Right lobe of liver (tissue), 6 donors: ENCODE measurements around the gene KLF13. TPM values are rescaled to one million over a fixed set of nuclear protein-coding genes. Genes with fewer than 3 reads are reported as not detected.

Experiments used
- ATAC-seq, 4 donors: fragments of 200-7000 bp; cut with Tn5 transposase; one replicate each; pipeline ENCODE4 v1.9.1; 2020; ENCODE audit warnings: mild to moderate bottlenecking in 4 of 4, moderate library complexity in 4 of 4
- DNase-seq, 3 donors: peaks; one replicate each; pipeline ENCODE4 v3.0.0-alpha.2; 2020
- H3K27ac ChIP-seq, 3 donors: fragments of 200-600 bp; one replicate each; pipeline ENCODE4 v1.8.0; 2022
- H3K27me3 ChIP-seq, 2 donors: fragments of 200-600 bp; one replicate each; pipeline ENCODE4 v1.8.0; 2022
- H3K36me3 ChIP-seq, 4 donors: fragments of 200-600 bp; sonication (generic) in 1 of 4; one replicate each; pipeline versions ENCODE4 v1.5.1 to v1.8.0; 2017 to 2022; ENCODE audit warnings: control low read depth in 1 of 4
- H3K4me1 ChIP-seq, 4 donors: fragments of 200-600 bp; sonication (generic) in 1 of 4; one replicate each; pipeline versions ENCODE4 v1.5.1 to v1.8.0; 2017 to 2022; ENCODE audit warnings: control low read depth in 1 of 4
- H3K4me3 ChIP-seq, 3 donors: fragments of 200-600 bp; one replicate each; pipeline ENCODE4 v1.8.0; 2022
- H3K9me3 ChIP-seq, 4 donors: fragments of 200-600 bp; sonication (generic) in 1 of 4; one replicate each; pipeline versions ENCODE4 v1.5.1 to v1.8.0; 2017 to 2022; ENCODE audit warnings: control low read depth in 1 of 4
- CTCF ChIP-seq, 4 donors: fragments of 200-600 bp in 3 of 4; fragments of 450-650 bp in 1 of 4; IDR thresholded peaks; one replicate each; pipeline versions ENCODE4 v1.5.1 to v1.8.0; 2016 to 2022; ENCODE audit warnings: antibody characterized with exemption in 4 of 4, mild to moderate bottlenecking in 2 of 4
- POLR2A ChIP-seq: fragments of 450-650 bp; IDR thresholded peaks from one replicate; pipeline ENCODE4 v1.6.1; 2017; ENCODE audit warnings: antibody characterized with exemption, mild to moderate bottlenecking
- WGBS: methylation state at CpG from one replicate; pipeline ENCODE4 v1.1.6; 2018; ENCODE audit warnings: low coverage, low lambda C conversion rate; ENCODE audit not compliant: insufficient coverage; ENCODE audit errors: missing lambda C conversion rate; 5-methylcytosine and 5-hydroxymethylcytosine counted together
- intact Hi-C, 2 donors: fragments of 100-400 bp; cut with DNase I; formaldehyde crosslinking; loops; one replicate each; pipeline versions ENCODE4 v1.11.2 to v1.14.1; 2022
- total RNA-seq, 6 experiments: library from RNA; depleted of rRNA in 2 of 6; stranded (reverse); fragments of >200 nt in 2 of 6; fragmentation: NEBNext Ultra II Directional in 3 of 6; extraction: Animal tissue kit (Norgen Biotek cat#: 25700) in 3 of 6; gene quantifications; one replicate each; pipeline versions ENCODE4 v1.1.0 to v1.2.4, GENCODE V29; 2016 to 2023
- donor health status: DM: no; HTN: yes; CAD: no.
- donor health status: DM: no; HTN: no; CAD: no.
- donor health status: DM: no; HTN: no; CAD: no.
- donor health status: DM: no; HTN: yes; CAD: no.
- donor health status: DM: no; HTN: yes; CAD: no.

KLF13 gene
- total RNA-seq, 6 experiments from 2014 or later = 22.7 to 66.2 (median 28.5) TPM

- TF ChIP-seq CTCF (IDR thresholded peaks at IDR 0.05) (no peak), POLR2A (no peak)
- Histone ChIP-seq H3K27ac (no peak overlapping the region), H3K4me3 (no peak overlapping the region), H3K27me3 (no peaks in the 10 kb centered on the region), H3K9me3 (no peaks in the 10 kb centered on the region), H3K4me1 (peaks cover 0 to 3% (median 0%) of the 10 kb centered on the region in 4 donors), H3K36me3 (no peaks in the 10 kb centered on the region)
- intact Hi-C loops = no loop called here
- no peak for DNase-seq
- 40% methylated on average over 2 of the region's 8 CpGs for WGBS
- ATAC-seq = no peak
Measured at GRCh38 chr15:31401282-31401681, 74.6 kb downstream of the KLF13 start.

GRCh38 chr15:31402003-31402402 is 75.4 kb downstream of the KLF13 start:
- DNase-seq = no peak
- no peak for ATAC-seq
- H3K9me3 ChIP-seq = no peaks in the 10 kb centered on the region
- H3K4me3 ChIP-seq = no peak overlapping the region
- intact Hi-C loops = no loop called here
- no peaks in the 10 kb centered on the region for H3K4me1 ChIP-seq
- TF ChIP-seq POLR2A (no peak), CTCF (IDR thresholded peaks at IDR 0.05) (no peak)
- no peaks in the 10 kb centered on the region for H3K36me3 ChIP-seq
- WGBS = 82% methylated on average over 2 of the region's 8 CpGs
- H3K27ac ChIP-seq = no peak overlapping the region
- no peaks in the 10 kb centered on the region for H3K27me3 ChIP-seq

GRCh38 chr15:31402511-31403056 is 75.9 kb downstream of the KLF13 start:
- 84% methylated on average over 3 of the region's 13 CpGs for WGBS
- no peak overlapping the region for H3K4me3 ChIP-seq
- DNase-seq (no peak), ATAC-seq (no peak)
- intact Hi-C loops = no loop called here
- H3K27me3 ChIP-seq = no peaks in the 10 kb centered on the region
- no peaks in the 10 kb centered on the region for H3K4me1 ChIP-seq
- H3K9me3 ChIP-seq = no peaks in the 10 kb centered on the region
- TF ChIP-seq POLR2A (no peak), CTCF (IDR thresholded peaks at IDR 0.05) (no peak)
- H3K36me3 ChIP-seq = no peaks in the 10 kb centered on the region
- H3K27ac ChIP-seq = no peak overlapping the region

- WGBS = 77% methylated on average over 4 of the region's 6 CpGs
- Histone ChIP-seq H3K36me3 (no peaks in the 10 kb centered on the region), H3K27ac (no peak overlapping the region), H3K9me3 (no peaks in the 10 kb centered on the region), H3K4me3 (no peak overlapping the region), H3K4me1 (no peaks in the 10 kb centered on the region), H3K27me3 (no peaks in the 10 kb centered on the region)
- DNase-seq (no peak), ATAC-seq (no peak)
- intact Hi-C loops = no loop called here
- TF ChIP-seq POLR2A (no peak), CTCF (IDR thresholded peaks at IDR 0.05) (no peak)
Measured at GRCh38 chr15:31403096-31403495, 76.5 kb downstream of the KLF13 start.

GRCh38 chr15:31403606-31404005 is 77.0 kb downstream of the KLF13 start:
- H3K4me3 ChIP-seq = no peak overlapping the region
- TF ChIP-seq CTCF (IDR thresholded peaks at IDR 0.05) (no peak), POLR2A (no peak)
- H3K9me3 ChIP-seq = no peaks in the 10 kb centered on the region
- no peak overlapping the region for H3K27ac ChIP-seq
- H3K27me3 ChIP-seq = no peaks in the 10 kb centered on the region
- 81% methylated on average over 4 of the region's 5 CpGs for WGBS
- ATAC-seq (no peak), DNase-seq (no peak)
- H3K36me3 ChIP-seq = no peaks in the 10 kb centered on the region
- intact Hi-C loops = no loop called here
- H3K4me1 ChIP-seq = no peaks in the 10 kb centered on the region
